ENCODE data around the gene ZSCAN21.

ZSCAN21 gene

GRCh38 chr7:100017300-100017699, 32.3 kb upstream of the ZSCAN21 start:
- no peak for DNase-seq
- H3K27ac Mint-ChIP-seq = no peak overlapping the region
- ATAC-seq (replicated peaks) = no peak
- H3K4me1 Mint-ChIP-seq = peaks cover 17 to 42% of the 10 kb centered on the region in 2 donors
- no peaks in the 10 kb centered on the region for H3K9me3 Mint-ChIP-seq
- peak overlapping the region in 1 of 2 donors; percentile 25 for H3K4me3 Mint-ChIP-seq
- H3K36me3 Mint-ChIP-seq = peaks cover 11 to 15% of the 10 kb centered on the region in 2 donors
- no peaks in the 10 kb centered on the region for H3K27me3 Mint-ChIP-seq

DNA sequence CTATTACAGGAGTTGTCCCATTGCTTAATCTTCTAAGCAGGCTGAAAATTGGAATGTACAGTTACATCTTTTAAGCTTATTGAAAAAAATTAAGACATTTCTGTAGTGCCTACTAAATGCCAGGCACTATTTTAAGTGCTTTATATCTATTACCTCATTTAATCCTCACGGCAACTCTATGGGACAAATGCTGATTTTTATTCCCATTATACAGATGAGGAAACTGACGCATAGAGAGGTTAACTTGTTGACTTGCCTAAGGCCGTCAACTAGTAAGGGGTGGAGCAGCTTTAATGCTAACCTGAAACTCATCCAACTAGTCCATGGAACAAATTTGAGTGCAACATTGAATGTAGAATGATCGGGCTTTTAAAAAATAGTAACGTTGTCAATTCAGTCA, 31.7 kb upstream of the ZSCAN21 start:
- H3K9me3 Mint-ChIP-seq = no peaks in the 10 kb centered on the region
- H3K27me3 Mint-ChIP-seq = no peaks in the 10 kb centered on the region
- DNase-seq (no peak), ATAC-seq (replicated peaks) (no peak)
- peaks cover 11 to 19% of the 10 kb centered on the region in 2 donors for H3K36me3 Mint-ChIP-seq
- H3K27ac Mint-ChIP-seq = no peak overlapping the region
- peaks cover 17 to 42% of the 10 kb centered on the region in 2 donors for H3K4me1 Mint-ChIP-seq
- no peak overlapping the region for H3K4me3 Mint-ChIP-seq

DNA sequence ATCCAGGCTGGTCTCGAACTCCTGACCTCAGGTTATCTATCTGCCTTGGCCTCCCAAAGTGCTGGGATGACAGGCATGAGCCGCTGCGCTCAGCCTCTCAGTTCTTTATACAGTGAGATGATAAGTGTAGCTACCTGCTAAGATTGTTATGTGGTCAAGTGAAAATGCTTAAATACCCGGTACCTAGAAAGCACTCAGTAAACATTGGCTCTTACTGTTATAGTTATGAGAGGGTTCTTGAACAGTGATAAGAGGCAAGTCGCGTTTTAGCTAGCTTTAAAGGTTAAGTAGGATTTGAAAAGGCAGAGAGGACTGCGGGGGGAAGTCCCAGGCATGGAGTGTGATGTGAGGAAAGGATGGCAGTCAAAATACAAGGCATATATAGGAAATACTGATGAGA, 29.7 kb upstream of the ZSCAN21 start:
- H3K27ac Mint-ChIP-seq = no peak overlapping the region
- peaks cover 16 to 34% of the 10 kb centered on the region in 2 donors for H3K36me3 Mint-ChIP-seq
- H3K9me3 Mint-ChIP-seq = no peaks in the 10 kb centered on the region
- no peak for DNase-seq
- no peaks in the 10 kb centered on the region for H3K27me3 Mint-ChIP-seq
- H3K4me3 Mint-ChIP-seq = no peak overlapping the region
- no peak for ATAC-seq (replicated peaks)
- H3K4me1 Mint-ChIP-seq = peaks cover 16 to 40% of the 10 kb centered on the region in 2 donors

DNA sequence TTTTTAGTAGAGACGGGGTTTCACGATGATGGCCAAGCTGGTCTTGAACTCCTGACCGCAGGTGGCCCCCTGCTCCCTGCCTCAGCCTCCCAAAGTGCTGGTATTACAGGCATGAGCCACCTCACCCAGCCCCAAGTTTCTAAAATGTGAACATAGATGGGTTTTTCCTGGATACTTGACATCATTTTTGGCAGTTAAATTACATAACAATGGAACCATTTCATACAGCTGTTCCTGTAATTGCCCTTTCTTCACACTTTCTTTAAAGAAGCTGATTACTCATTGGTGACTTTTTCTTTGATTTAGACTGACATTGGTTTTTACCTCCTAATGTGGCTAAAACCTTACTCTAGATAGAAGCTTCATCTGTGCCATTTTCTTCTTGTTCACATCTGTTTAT, 28.3 kb upstream of the ZSCAN21 start:
- no peak overlapping the region for H3K4me3 Mint-ChIP-seq
- no peak overlapping the region for H3K27ac Mint-ChIP-seq
- no peaks in the 10 kb centered on the region for H3K27me3 Mint-ChIP-seq
- peaks cover 20 to 35% of the 10 kb centered on the region in 2 donors for H3K36me3 Mint-ChIP-seq
- DNase-seq (no peak), ATAC-seq (replicated peaks) (no peak)
- H3K9me3 Mint-ChIP-seq = no peaks in the 10 kb centered on the region
- H3K4me1 Mint-ChIP-seq = peaks cover 11 to 31% of the 10 kb centered on the region in 2 donors

- Mint-ChIP-seq H3K4me3 (no peak overlapping the region), H3K27me3 (no peaks in the 10 kb centered on the region)
- DNase-seq = no peak
Measured at GRCh38 chr7:100022621-100023020, 27.0 kb upstream of the ZSCAN21 start.

GRCh38 chr7:100023526-100023925, 26.0 kb upstream of the ZSCAN21 start:
- Mint-ChIP-seq H3K27ac (no peak overlapping the region), H3K9me3 (no peaks in the 10 kb centered on the region), H3K4me3 (no peak overlapping the region), H3K4me1 (peaks cover 8 to 31% of the 10 kb centered on the region in 2 donors), H3K36me3 (peaks cover 30 to 47% of the 10 kb centered on the region in 2 donors), H3K27me3 (no peaks in the 10 kb centered on the region)
- no peak for ATAC-seq (replicated peaks)
- no peak for DNase-seq

More at GRCh38 chr7:100022621-100023020, 27.0 kb upstream of the ZSCAN21 start:
- no peaks in the 10 kb centered on the region for H3K9me3 Mint-ChIP-seq
- H3K36me3 Mint-ChIP-seq = peaks cover 27 to 42% of the 10 kb centered on the region in 2 donors
- H3K4me1 Mint-ChIP-seq = peaks cover 8 to 33% of the 10 kb centered on the region in 2 donors
- ATAC-seq (replicated peaks) = no peak
- H3K27ac Mint-ChIP-seq = no peak overlapping the region

DNA sequence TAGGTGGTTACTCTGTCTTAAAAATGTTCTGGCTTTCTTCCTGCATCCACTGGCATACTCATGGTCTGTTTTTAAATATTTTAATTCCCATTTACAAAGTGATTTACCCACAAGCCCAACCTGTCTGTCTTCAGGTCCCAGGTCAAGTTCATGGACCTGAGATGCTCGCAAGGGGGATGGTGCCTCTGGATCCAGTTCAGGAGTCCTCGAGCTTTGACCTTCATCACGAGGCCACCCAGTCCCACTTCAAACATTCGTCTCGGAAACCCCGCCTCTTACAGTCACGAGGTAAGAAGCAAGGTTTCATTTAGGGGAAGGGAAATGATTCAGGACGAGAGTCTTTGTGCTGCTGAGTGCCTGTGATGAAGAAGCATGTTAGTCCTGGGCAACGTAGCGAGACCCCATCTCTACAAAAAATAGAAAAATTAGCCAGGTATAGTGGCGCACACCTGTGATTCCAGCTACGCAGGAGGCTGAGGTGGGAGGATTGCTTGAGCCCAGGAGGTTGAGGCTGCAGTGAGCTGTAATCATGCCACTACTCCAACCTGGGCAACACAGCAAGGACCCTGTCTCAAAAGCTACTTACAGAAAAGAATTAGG, 25.5 kb upstream of the ZSCAN21 start:
- DNase-seq (no peak), ATAC-seq (replicated peaks) (no peak)
- Mint-ChIP-seq H3K27me3 (no peaks in the 10 kb centered on the region), H3K4me3 (no peak overlapping the region), H3K27ac (no peak overlapping the region), H3K4me1 (peaks cover 8 to 25% of the 10 kb centered on the region in 2 donors), H3K9me3 (no peaks in the 10 kb centered on the region), H3K36me3 (peaks cover 30 to 47% of the 10 kb centered on the region in 2 donors)

GRCh38 chr7:100027197-100027596, 22.4 kb upstream of the ZSCAN21 start:
- no peak for DNase-seq
- no peaks in the 10 kb centered on the region for H3K27me3 Mint-ChIP-seq
- peaks cover 32 to 61% of the 10 kb centered on the region in 2 donors for H3K36me3 Mint-ChIP-seq
- no peaks in the 10 kb centered on the region for H3K9me3 Mint-ChIP-seq
- no peak overlapping the region for H3K27ac Mint-ChIP-seq
- peaks cover 2 to 20% of the 10 kb centered on the region in 2 donors for H3K4me1 Mint-ChIP-seq
- ATAC-seq (replicated peaks) = no peak
- no peak overlapping the region for H3K4me3 Mint-ChIP-seq

DNA sequence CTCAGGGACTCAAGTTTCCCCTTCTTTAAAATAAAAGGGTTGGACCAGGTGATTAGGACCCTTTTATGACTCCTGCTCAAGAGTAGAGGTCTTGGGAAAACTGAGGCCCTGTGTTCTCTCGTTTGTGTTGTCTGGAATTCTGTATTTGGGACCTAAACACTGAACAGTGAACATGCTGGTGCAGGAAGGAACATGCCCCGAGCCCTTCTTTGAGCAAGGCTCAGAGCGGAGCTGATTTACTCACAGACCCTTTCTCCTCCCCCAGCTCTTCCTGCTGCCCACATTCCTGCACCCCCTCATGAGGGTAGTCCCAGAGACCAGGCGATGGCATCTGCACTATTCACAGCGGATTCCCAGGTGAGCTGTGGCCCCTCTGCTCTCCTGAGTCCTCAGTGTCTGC, 20.0 kb upstream of the ZSCAN21 start:
- ATAC-seq (replicated peaks) = no peak
- Mint-ChIP-seq H3K4me1 (peaks cover 2 to 20% of the 10 kb centered on the region in 2 donors), H3K4me3 (no peak overlapping the region), H3K36me3 (peaks cover 43 to 59% of the 10 kb centered on the region in 2 donors), H3K27me3 (no peaks in the 10 kb centered on the region), H3K9me3 (no peaks in the 10 kb centered on the region), H3K27ac (no peak overlapping the region)
- no peak for DNase-seq

GRCh38 chr7:100033526-100033925, 16.0 kb upstream of the ZSCAN21 start:
- ATAC-seq (replicated peaks) (no peak), DNase-seq (no peak)
- H3K9me3 Mint-ChIP-seq = no peaks in the 10 kb centered on the region
- H3K4me3 Mint-ChIP-seq = no peak overlapping the region
- H3K36me3 Mint-ChIP-seq = peaks cover 37 to 70% of the 10 kb centered on the region in 2 donors
- no peak overlapping the region for H3K27ac Mint-ChIP-seq
- no peaks in the 10 kb centered on the region for H3K27me3 Mint-ChIP-seq
- H3K4me1 Mint-ChIP-seq = peaks cover 2 to 8% of the 10 kb centered on the region in 2 donors

GRCh38 chr7:100034871-100035510, 14.6 kb upstream of the ZSCAN21 start:
- Mint-ChIP-seq H3K36me3 (peaks cover 33 to 69% of the 10 kb centered on the region in 2 donors), H3K9me3 (no peaks in the 10 kb centered on the region)
- DNase-seq = no peak

DNA sequence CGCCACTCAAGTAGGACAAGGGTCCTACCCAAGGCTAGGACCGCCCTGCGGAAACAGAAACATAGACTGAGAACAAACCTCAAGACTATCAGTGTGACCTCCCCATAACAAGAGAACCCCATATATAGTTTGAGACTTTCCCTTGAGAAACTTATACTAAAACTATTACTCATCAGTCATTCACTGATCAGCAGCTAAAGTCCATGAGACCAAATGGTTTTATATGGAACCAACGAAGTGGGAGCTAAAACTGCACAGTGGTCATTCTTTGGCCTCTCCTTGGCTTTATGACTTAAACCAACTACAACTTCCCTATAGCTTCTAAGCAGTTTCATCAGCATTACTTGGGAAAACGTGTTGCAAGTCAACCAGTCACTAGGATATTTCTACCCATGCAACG, 13.7 kb upstream of the ZSCAN21 start:
- no peak overlapping the region for H3K4me3 Mint-ChIP-seq
- H3K4me1 Mint-ChIP-seq = peaks cover 4 to 7% of the 10 kb centered on the region in 2 donors
- H3K27me3 Mint-ChIP-seq = no peaks in the 10 kb centered on the region
- no peaks in the 10 kb centered on the region for H3K9me3 Mint-ChIP-seq
- H3K27ac Mint-ChIP-seq = no peak overlapping the region
- peaks cover 29 to 60% of the 10 kb centered on the region in 2 donors for H3K36me3 Mint-ChIP-seq
- DNase-seq (no peak), ATAC-seq (replicated peaks) (no peak)

More at GRCh38 chr7:100034871-100035510, 14.6 kb upstream of the ZSCAN21 start:
- no peak overlapping the region for H3K27ac Mint-ChIP-seq
- H3K4me1 Mint-ChIP-seq = peaks cover 0 to 3% of the 10 kb centered on the region in 2 donors
- no peaks in the 10 kb centered on the region for H3K27me3 Mint-ChIP-seq
- H3K4me3 Mint-ChIP-seq = no peak overlapping the region
- no peak for ATAC-seq (replicated peaks)

GRCh38 chr7:100038326-100038725, 11.2 kb upstream of the ZSCAN21 start:
- ATAC-seq (replicated peaks) = no peak
- Mint-ChIP-seq H3K27ac (no peak overlapping the region), H3K36me3 (peaks cover 21 to 52% of the 10 kb centered on the region in 2 donors), H3K4me1 (peaks cover 4 to 7% of the 10 kb centered on the region in 2 donors), H3K27me3 (no peaks in the 10 kb centered on the region), H3K4me3 (no peak overlapping the region), H3K9me3 (no peaks in the 10 kb centered on the region)
- no peak for DNase-seq

DNA sequence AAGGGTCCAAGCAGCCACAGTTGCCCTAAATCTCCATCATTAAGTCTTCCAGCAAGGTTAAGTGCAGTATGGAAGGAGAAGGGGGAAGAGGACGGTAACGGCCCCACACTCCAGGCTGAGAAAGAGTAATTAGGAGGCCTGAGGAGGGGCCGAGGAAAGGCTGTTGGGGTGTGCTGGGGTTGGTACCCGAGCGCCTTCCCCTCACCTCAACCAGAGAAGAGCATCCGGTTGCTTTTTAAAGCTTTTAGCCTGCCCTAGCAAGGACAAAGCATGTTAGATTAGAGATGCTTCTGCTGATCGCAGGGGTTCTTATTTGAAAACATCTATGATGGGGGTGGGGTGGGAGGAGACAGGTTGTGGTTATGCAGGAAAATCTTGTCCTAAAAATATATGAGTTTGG, 9.0 kb upstream of the ZSCAN21 start:
- H3K36me3 Mint-ChIP-seq = peaks cover 10 to 34% of the 10 kb centered on the region in 2 donors
- no peaks in the 10 kb centered on the region for H3K27me3 Mint-ChIP-seq
- no peaks in the 10 kb centered on the region for H3K9me3 Mint-ChIP-seq
- no peak for DNase-seq
- no peak overlapping the region for H3K4me3 Mint-ChIP-seq
- H3K4me1 Mint-ChIP-seq = peaks cover 8 to 13% of the 10 kb centered on the region in 2 donors
- no peak for ATAC-seq (replicated peaks)
- H3K27ac Mint-ChIP-seq = no peak overlapping the region

DNA sequence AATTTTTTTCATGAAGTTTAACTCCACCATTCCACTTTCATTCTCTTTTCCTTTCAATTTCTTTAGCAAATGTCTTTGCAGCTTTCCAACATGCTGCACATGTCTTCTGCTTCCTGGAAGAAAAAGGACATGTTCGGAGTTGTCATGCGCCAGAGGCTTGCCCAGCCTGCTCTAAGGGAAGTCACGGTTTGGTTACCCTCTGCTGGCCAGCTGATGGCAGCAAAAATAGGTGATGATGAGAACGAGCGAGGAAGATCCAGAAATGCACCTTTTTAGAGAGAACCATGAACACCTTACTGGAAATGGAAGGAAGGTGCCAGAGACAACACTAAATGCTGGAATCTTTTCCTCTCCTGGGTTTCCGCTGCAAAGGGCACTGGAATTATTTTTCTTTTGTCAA, 4.9 kb upstream of the ZSCAN21 start:
- Mint-ChIP-seq H3K36me3 (peaks cover 7 to 8% of the 10 kb centered on the region in 2 donors), H3K27me3 (no peaks in the 10 kb centered on the region), H3K27ac (no peak overlapping the region), H3K9me3 (no peaks in the 10 kb centered on the region), H3K4me3 (peak overlapping the region; percentile 43 to 46), H3K4me1 (peaks cover 13 to 14% of the 10 kb centered on the region in 2 donors)
- ATAC-seq (replicated peaks) = peak in 1 of 2 donors; percentile 41
- no peak for DNase-seq

All from stimulated activated naive B cell treated with anti-CD40 and anti-IgM and Interleukin-4, amounts not matched to agents 10 μg/mL and 1 μg/mL and 100 μg/mL, for 72 hours (primary cell).